Stimulated activated memory B cell treated with anti-CD40 and anti-IgM and Interleukin-4, amounts not matched to agents 10 μg/mL and 1 μg/mL and 100 μg/mL, for 72 hours (primary cell): Measurements from ENCODE around the gene MSLN.
A peak's percentile ranks its signal among the peaks of the same experiment; 100 is the strongest.
"Not testable (repeated sequence)": the region's sequence is repeated elsewhere in the genome, so short reads cannot be mapped to it uniquely, and the experiment has no call there.

Experiments used
- ATAC-seq: fragments of 150-1000 bp; cut with Tn5 transposase; 2 replicates; pipeline ENCODE4 v1.10.0; 2021
- H3K27ac Mint-ChIP-seq: one replicate; pipeline ENCODE4 v1.8.0; 2022; ENCODE audit warnings: mild to moderate bottlenecking, mixed read lengths
- H3K27me3 Mint-ChIP-seq: one replicate; pipeline ENCODE4 v1.8.0; 2022; ENCODE audit warnings: mixed read lengths
- H3K36me3 Mint-ChIP-seq: one replicate; pipeline ENCODE4 v1.8.0; 2022; ENCODE audit warnings: mixed read lengths
- H3K4me1 Mint-ChIP-seq: one replicate; pipeline ENCODE4 v1.8.0; 2022; ENCODE audit warnings: mixed read lengths
- H3K4me3 Mint-ChIP-seq: one replicate; pipeline ENCODE4 v1.8.0; 2022; ENCODE audit warnings: mild to moderate bottlenecking, moderate library complexity, mixed read lengths
- H3K9me3 Mint-ChIP-seq: one replicate; pipeline ENCODE4 v1.8.0; 2022; ENCODE audit warnings: mixed read lengths

MSLN gene

GRCh38 chr16:760545-761343 lies at the start of gene MSLN:
Gene MSLN, plus strand, starts transcription at chr16:760734. Its CDS starts 1,947 bp downstream, at chr16:762681.
- H3K4me3 Mint-ChIP-seq = no peak within 1 kb of the TSS
- no peaks in the 10 kb centered on the region for H3K36me3 Mint-ChIP-seq
- H3K27ac Mint-ChIP-seq = no peak within 1 kb of the TSS
- H3K4me1 Mint-ChIP-seq = no peaks in the 10 kb centered on the region
- H3K9me3 Mint-ChIP-seq = peaks cover 2% of the 10 kb centered on the region
- peaks cover 49% of the 10 kb centered on the region for H3K27me3 Mint-ChIP-seq
- ATAC-seq = no peak

GRCh38 chr16:711084-711483 lies 49.5 kb upstream of the MSLN start:
- peaks cover 16% of the 10 kb centered on the region for H3K4me1 Mint-ChIP-seq
- ATAC-seq = no peak
- H3K4me3 Mint-ChIP-seq = no peak overlapping the region
- no peaks in the 10 kb centered on the region for H3K9me3 Mint-ChIP-seq
- H3K27me3 Mint-ChIP-seq = peaks cover 68% of the 10 kb centered on the region
- H3K36me3 Mint-ChIP-seq = no peaks in the 10 kb centered on the region
- no peak overlapping the region for H3K27ac Mint-ChIP-seq

DNA sequence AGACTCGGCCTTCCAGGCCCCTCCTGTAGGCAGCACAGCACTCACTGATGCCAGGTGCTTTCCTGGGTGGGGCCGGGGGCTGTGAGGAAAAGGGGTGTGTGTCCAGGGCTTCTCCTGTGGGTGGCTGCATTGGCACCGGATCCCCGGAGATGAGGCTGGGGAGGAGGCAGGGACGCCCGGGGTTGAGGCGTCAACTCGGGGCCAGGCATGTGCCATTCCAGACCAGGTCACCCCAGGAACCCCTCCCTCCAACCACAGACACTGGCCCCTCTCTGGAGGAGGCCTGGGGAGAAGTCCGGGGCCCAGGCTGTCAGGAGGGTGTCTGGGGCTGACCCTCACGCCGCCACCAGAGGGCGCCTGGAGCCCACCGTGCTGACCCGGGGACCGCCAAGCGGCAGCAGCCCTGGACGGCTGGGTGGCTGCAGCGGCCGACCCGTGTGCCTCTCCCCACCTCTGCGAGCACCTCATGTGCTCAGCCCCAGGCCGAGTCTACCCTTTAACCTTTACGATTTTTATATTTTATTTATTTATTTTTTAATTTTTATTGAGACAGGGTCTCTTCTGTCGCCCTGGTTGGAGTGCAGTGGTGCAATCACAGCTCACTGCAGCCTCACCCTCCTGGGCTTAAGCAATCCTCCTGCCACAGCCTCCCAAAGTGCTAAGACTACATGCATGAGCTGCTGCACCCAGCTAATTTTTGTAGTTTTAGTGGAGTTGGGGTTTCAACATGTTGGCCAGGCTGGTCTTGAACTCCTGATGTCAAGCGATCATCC lies 48.8 kb upstream of the MSLN start:
- peak; percentile 72 for ATAC-seq
- Mint-ChIP-seq H3K4me1 (peaks cover 16% of the 10 kb centered on the region), H3K27ac (no peak overlapping the region), H3K4me3 (no peak overlapping the region), H3K27me3 (peaks cover 68% of the 10 kb centered on the region), H3K9me3 (no peaks in the 10 kb centered on the region), H3K36me3 (no peaks in the 10 kb centered on the region)

- H3K4me3 Mint-ChIP-seq, H3K36me3 Mint-ChIP-seq, H3K9me3 Mint-ChIP-seq, ATAC-seq, H3K27ac Mint-ChIP-seq: not testable (repeated sequence)
- peaks cover 16% of the 10 kb centered on the region for H3K4me1 Mint-ChIP-seq
- H3K27me3 Mint-ChIP-seq = peaks cover 58% of the 10 kb centered on the region
Measured at GRCh38 chr16:712740-713250, 47.7 kb upstream of the MSLN start.

GRCh38 chr16:714079-714478 lies 46.5 kb upstream of the MSLN start:
- Mint-ChIP-seq H3K4me1 (peaks cover 19% of the 10 kb centered on the region), H3K27ac (no peak overlapping the region), H3K36me3 (no peaks in the 10 kb centered on the region), H3K4me3 (no peak overlapping the region), H3K27me3 (peaks cover 46% of the 10 kb centered on the region), H3K9me3 (no peaks in the 10 kb centered on the region)
- ATAC-seq = no peak

DNA sequence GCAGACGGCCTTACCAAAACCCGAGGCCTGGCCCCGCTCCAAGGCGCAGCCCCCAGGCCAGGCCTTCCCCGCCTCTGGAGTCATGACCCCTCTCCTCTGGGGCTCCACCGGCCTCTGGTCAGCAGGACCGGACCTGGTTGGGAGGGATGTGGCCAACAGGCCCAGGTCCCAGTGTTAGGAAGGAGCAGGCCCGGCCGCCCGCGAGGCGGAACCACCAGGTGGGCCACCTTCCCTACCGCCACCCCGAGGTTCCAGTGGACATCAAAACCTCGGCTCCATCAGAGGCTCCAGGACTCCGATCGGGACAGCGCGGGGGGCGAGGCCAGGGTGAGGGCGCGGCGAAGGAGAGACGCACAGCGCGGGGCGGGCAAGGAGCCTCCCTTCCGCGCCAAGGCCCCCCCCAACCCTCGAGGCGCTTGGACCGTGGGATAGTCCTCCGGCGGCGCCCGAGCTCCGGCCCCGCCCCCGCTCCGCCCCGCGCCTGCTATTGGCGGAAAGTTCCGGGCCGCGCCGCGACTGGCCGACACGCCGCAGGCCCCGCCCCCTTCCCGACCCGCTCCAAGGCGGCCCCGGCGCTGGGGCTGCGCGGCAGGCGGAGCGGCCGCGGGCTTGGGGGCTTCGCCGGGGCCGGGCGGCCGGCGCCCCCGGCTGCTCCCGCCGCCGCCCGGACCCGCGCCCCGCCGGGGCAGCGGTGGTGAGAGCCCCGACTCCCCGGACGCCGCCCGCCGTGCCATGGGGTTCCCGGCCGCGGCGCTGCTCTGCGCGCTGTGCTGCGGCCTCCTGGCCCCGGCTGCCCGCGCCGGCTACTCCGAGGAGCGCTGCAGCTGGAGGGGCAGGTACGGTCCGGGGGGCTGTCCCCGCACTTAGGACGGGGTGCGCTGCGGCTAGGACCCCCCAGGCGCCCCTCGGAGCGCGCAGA lies 45.7 kb upstream of the MSLN start, which contains the start of gene METRN:
METRN (plus strand) TSS at position 561 of the 919 bp plus-strand sequence; CDS start at position 733, 172 bp downstream.
- ATAC-seq = peak; percentile 93
- no peak within 1 kb of the TSS for H3K27ac Mint-ChIP-seq
- H3K36me3 Mint-ChIP-seq = no peaks in the 10 kb centered on the region
- H3K4me1 Mint-ChIP-seq = peaks cover 26% of the 10 kb centered on the region
- no peaks in the 10 kb centered on the region for H3K9me3 Mint-ChIP-seq
- peak within 1 kb of the TSS; percentile 39 for H3K4me3 Mint-ChIP-seq
- H3K27me3 Mint-ChIP-seq = peaks cover 38% of the 10 kb centered on the region

DNA sequence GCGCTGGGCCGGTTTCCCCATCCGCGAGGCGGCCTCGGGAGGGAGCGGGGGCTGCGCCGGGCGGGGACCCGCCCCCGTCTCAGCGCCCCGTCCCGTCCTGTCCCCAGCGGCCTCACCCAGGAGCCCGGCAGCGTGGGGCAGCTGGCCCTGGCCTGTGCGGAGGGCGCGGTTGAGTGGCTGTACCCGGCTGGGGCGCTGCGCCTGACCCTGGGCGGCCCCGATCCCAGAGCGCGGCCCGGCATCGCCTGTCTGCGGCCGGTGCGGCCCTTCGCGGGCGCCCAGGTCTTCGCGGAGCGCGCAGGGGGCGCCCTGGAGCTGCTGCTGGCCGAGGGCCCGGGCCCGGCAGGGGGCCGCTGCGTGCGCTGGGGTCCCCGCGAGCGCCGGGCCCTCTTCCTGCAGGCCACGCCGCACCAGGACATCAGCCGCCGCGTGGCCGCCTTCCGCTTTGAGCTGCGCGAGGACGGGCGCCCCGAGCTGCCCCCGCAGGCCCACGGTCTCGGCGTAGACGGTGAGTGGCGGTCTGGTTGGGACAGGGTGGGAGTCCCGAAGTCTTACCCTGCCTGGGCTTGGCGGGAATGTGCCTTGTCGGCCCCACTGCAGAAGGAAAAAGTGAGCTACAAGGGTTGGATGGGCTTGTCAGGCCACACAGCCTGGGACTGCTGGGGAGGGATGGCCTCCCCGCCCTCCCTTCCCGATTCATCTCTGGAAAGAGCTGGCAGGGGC lies 44.9 kb upstream of the MSLN start:
- no peak overlapping the region for H3K4me3 Mint-ChIP-seq
- no peaks in the 10 kb centered on the region for H3K36me3 Mint-ChIP-seq
- no peaks in the 10 kb centered on the region for H3K9me3 Mint-ChIP-seq
- peak; percentile 22 for ATAC-seq
- peaks cover 30% of the 10 kb centered on the region for H3K27me3 Mint-ChIP-seq
- peaks cover 34% of the 10 kb centered on the region for H3K4me1 Mint-ChIP-seq
- H3K27ac Mint-ChIP-seq = no peak overlapping the region

GRCh38 chr16:716200-716568 lies 44.4 kb upstream of the MSLN start:
- Mint-ChIP-seq H3K9me3 (no peaks in the 10 kb centered on the region), H3K27ac (no peak overlapping the region), H3K4me1 (peaks cover 35% of the 10 kb centered on the region), H3K36me3 (no peaks in the 10 kb centered on the region), H3K4me3 (peak overlapping the region; percentile 54), H3K27me3 (peaks cover 25% of the 10 kb centered on the region)
- no peak for ATAC-seq

DNA sequence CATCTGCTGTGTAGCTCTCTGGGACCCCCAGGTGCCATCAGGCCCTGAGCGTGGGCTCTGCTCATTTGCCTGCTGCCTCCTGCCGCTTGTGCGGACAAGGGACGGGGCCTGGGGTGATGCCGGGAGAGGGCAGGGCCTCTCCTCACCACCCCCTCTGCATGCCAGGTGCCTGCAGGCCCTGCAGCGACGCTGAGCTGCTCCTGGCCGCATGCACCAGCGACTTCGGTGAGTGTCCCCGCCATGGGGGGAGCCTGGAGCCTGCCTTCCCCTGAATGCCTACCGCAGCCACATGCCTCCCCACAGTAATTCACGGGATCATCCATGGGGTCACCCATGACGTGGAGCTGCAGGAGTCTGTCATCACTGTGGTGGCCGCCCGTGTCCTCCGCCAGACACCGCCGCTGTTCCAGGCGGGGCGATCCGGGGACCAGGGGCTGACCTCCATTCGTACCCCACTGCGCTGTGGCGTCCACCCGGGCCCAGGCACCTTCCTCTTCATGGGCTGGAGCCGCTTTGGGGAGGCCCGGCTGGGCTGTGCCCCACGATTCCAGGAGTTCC lies 43.7 kb upstream of the MSLN start:
- Mint-ChIP-seq H3K36me3 (no peaks in the 10 kb centered on the region), H3K27me3 (peaks cover 20% of the 10 kb centered on the region), H3K9me3 (no peaks in the 10 kb centered on the region), H3K27ac (no peak overlapping the region), H3K4me1 (peaks cover 36% of the 10 kb centered on the region), H3K4me3 (peak overlapping the region; percentile 54)
- ATAC-seq = no peak

DNA sequence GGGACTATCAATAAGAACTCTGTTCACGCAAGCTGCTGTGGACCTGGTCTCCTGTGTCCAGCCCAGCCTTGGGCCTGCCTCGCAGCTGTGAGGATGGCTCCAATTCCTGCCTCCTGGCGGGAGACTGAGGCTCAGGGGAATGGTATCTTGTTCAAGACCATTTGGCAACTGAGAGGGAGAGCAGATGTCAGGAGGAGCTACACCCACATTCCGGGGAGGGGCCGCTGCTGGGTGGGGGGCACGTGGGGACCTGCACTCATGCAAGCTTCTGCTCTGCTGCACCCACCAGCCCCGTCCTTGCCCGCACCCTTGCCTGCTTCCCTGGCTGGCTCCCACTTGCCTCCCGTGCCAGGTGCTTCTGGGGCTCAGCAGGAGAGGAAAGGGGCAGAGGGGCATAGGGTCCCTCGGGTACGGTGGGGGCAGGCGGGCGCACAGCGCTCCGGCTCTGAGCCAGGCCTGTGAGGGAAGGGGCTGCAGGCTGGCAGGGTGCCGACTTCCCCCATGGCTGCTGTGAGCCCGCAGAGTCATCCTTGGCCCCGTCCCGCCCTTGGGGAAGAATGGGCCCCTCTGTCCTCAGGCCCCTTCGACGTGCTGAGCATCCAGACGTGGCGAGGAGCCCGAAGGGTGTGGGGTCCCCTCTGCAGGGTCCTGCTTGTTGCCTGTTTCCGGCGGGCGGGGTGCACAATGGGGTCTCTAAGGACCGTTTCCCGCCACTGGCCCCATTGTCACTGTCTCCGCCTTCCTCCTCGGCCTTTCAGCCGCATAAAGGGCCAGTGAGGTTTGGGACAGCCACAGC lies 42.9 kb upstream of the MSLN start:
- H3K36me3 Mint-ChIP-seq = peaks cover 1% of the 10 kb centered on the region
- H3K27ac Mint-ChIP-seq = no peak overlapping the region
- peaks cover 20% of the 10 kb centered on the region for H3K27me3 Mint-ChIP-seq
- H3K9me3 Mint-ChIP-seq = no peaks in the 10 kb centered on the region
- no peak for ATAC-seq
- H3K4me3 Mint-ChIP-seq = no peak overlapping the region
- peaks cover 42% of the 10 kb centered on the region for H3K4me1 Mint-ChIP-seq

DNA sequence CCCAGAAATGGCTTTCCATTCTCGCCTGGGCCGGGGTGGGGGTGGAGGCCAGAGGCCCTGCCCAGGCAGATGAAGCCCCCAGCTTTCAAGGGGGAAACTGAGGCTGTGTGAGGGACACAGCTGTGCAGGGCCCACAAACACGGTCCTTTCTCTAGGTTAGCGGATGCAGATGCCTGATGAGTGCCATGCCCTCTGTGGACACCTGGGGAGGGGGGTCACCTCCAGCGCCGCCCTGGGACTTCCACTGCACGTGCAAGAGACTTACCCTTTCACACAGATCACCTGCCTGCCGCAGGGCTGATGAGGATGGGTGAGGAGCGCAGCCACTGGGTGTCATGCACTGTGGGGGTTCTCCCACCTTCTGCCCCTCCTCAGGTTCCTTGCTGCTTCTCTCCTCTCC lies 42.1 kb upstream of the MSLN start:
- H3K27me3 Mint-ChIP-seq = peaks cover 20% of the 10 kb centered on the region
- H3K36me3 Mint-ChIP-seq = peaks cover 6% of the 10 kb centered on the region
- peaks cover 49% of the 10 kb centered on the region for H3K4me1 Mint-ChIP-seq
- H3K9me3 Mint-ChIP-seq = no peaks in the 10 kb centered on the region
- no peak overlapping the region for H3K4me3 Mint-ChIP-seq
- ATAC-seq = no peak
- no peak overlapping the region for H3K27ac Mint-ChIP-seq

- Mint-ChIP-seq H3K4me1 (peaks cover 53% of the 10 kb centered on the region), H3K4me3 (peak overlapping the region; percentile 84), H3K27ac (no peak overlapping the region), H3K36me3 (peaks cover 6% of the 10 kb centered on the region), H3K9me3 (no peaks in the 10 kb centered on the region), H3K27me3 (peaks cover 17% of the 10 kb centered on the region)
- ATAC-seq = no peak
Measured at GRCh38 chr16:718922-719321, 41.6 kb upstream of the MSLN start.

DNA sequence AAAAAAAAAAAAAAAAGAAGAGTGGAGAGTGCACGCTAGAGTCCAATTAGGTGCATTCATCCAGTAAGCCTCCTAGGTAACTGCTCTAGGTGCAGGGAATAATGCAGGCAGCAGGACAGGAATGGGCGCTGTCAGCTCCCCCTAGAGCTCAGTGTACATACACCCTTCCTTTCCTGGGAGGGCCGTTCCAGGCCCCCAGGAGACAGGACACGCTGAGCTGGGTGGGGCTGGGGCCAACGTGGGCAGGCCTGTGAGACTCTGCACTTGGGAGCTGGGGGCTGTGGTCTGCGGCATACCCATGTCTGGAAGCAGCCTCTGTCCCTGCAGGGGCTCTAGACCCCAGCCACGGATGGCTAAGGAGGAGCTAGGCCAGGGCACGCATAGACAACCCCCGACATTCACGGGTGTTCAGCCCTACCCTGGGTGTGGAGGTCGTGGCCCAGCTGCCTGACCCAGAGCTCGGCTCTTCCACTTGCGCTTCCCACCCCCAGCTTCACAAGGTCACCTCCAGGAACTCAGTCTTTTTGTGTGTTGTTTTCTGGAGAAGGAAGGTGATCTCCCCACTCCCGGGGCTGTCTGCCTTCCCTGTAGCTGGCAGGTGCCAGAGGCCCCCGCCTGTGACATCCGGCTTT lies 40.6 kb upstream of the MSLN start:
- peaks cover 9% of the 10 kb centered on the region for H3K27me3 Mint-ChIP-seq
- no peak for ATAC-seq
- H3K9me3 Mint-ChIP-seq = no peaks in the 10 kb centered on the region
- H3K4me3 Mint-ChIP-seq = peak overlapping the region; percentile 84
- peaks cover 6% of the 10 kb centered on the region for H3K36me3 Mint-ChIP-seq
- peak overlapping the region; percentile 87 for H3K27ac Mint-ChIP-seq
- peaks cover 45% of the 10 kb centered on the region for H3K4me1 Mint-ChIP-seq
